Mucosa of descending colon (tissue), 3 donors: ENCODE data around the gene MRM1. TPM values are rescaled to one million over a fixed set of nuclear protein-coding genes. Genes with fewer than 3 reads are reported as not detected.

ENCODE experiments used
- ATAC-seq: fragments of 200-7000 bp; cut with Tn5 transposase; one replicate; pipeline ENCODE4 v1.9.1; 2020; ENCODE audit warnings: mild to moderate bottlenecking, moderate library complexity
- DNase-seq, 3 donors: peaks; one replicate each; pipeline ENCODE4 v3.0.0-alpha.2; 2020
- H3K36me3 ChIP-seq: fragments of 200-600 bp; one replicate; pipeline ENCODE4 v1.8.0; 2021; ENCODE audit warnings: low read depth, mild to moderate bottlenecking
- H3K4me1 ChIP-seq: fragments of 200-600 bp; one replicate; pipeline ENCODE4 v1.8.0; 2021; ENCODE audit warnings: low read depth, mild to moderate bottlenecking
- H3K4me3 ChIP-seq: fragments of 200-600 bp; one replicate; pipeline ENCODE4 v1.8.0; 2021; ENCODE audit warnings: mild to moderate bottlenecking
- H3K9me3 ChIP-seq: fragments of 200-600 bp; one replicate; pipeline ENCODE4 v1.8.0; 2021; ENCODE audit warnings: mild to moderate bottlenecking
- CTCF ChIP-seq: fragments of 200-600 bp; IDR thresholded peaks from one replicate; pipeline ENCODE4 v1.8.0; 2022; ENCODE audit warnings: antibody characterized with exemption, mild to moderate bottlenecking
- intact Hi-C, 2 donors: fragments of 100-400 bp; cut with DNase I in 1 of 2; cut with micrococcal nuclease in 1 of 2; formaldehyde crosslinking; loops; one replicate each; pipeline versions ENCODE4 v1.11.0 to v1.11.1; 2022; cut with DNase I, micrococcal nuclease
- total RNA-seq, 3 donors: library from RNA; stranded (reverse); fragmentation: NEBNext Ultra II Directional in 2 of 3; extraction: Animal tissue kit (Norgen Biotek cat#: 25700) in 2 of 3; gene quantifications; one replicate each; pipeline versions ENCODE4 v1.2.1 to v1.2.4, GENCODE V29; 2021 to 2023
- donor health status: DM: no; HTN: no; CAD: no; lungs with moderate emphysema.
- donor health status: DM: no; HTN: no; CAD: no.
- donor health status: DM: no; HTN: yes; CAD: no.

The MRM1 gene
- total RNA-seq, 3 donors from 2014 or later, result 8.2 to 12.8 (median 8.3) TPM

- DNase-seq (peak in 1 of 3 donors; percentile 3), ATAC-seq (no peak)
- intact Hi-C loops, result no loop called here
- no peaks in the 10 kb centered on the region for H3K36me3 ChIP-seq
- H3K4me1 ChIP-seq, result peaks cover 9% of the 10 kb centered on the region
- no peaks in the 10 kb centered on the region for H3K9me3 ChIP-seq
- no peak overlapping the region for H3K4me3 ChIP-seq
- no peak for TF ChIP-seq CTCF
These were observed 9.1 kb downstream of the MRM1 start for GRCh38 chr17:36610474-36610873.

- Histone ChIP-seq H3K4me3 (no peak overlapping the region), H3K4me1 (peaks cover 9% of the 10 kb centered on the region), H3K9me3 (no peaks in the 10 kb centered on the region), H3K36me3 (no peaks in the 10 kb centered on the region)
- DNase-seq, result no peak
- intact Hi-C loops, result no loop called here
- TF ChIP-seq CTCF, result no peak
- ATAC-seq, result no peak
These were observed 10.1 kb downstream of the MRM1 start for GRCh38 chr17:36611345-36612072.

GRCh38 chr17:36612323-36612722 lies 10.9 kb downstream of the MRM1 start:
- Histone ChIP-seq H3K4me1 (peaks cover 9% of the 10 kb centered on the region), H3K9me3 (no peaks in the 10 kb centered on the region), H3K36me3 (no peaks in the 10 kb centered on the region), H3K4me3 (no peak overlapping the region)
- DNase-seq (peak in 1 of 3 donors; percentile 5), ATAC-seq (no peak)
- intact Hi-C loops, result no loop called here
- TF ChIP-seq CTCF, result no peak

GRCh38 chr17:36613155-36613554 lies 11.8 kb downstream of the MRM1 start:
- intact Hi-C loops, result no loop called here
- DNase-seq (peak in 1 of 3 donors; percentile 9), ATAC-seq (no peak)
- H3K4me3 ChIP-seq, result no peak overlapping the region
- H3K4me1 ChIP-seq, result peaks cover 9% of the 10 kb centered on the region
- H3K36me3 ChIP-seq, result no peaks in the 10 kb centered on the region
- no peak for TF ChIP-seq CTCF
- no peaks in the 10 kb centered on the region for H3K9me3 ChIP-seq

GRCh38 chr17:36614081-36614480 lies 12.7 kb downstream of the MRM1 start:
- H3K4me1 ChIP-seq, result no peaks in the 10 kb centered on the region
- no peak for TF ChIP-seq CTCF
- DNase-seq, result no peak
- intact Hi-C loops, result no loop called here
- no peaks in the 10 kb centered on the region for H3K9me3 ChIP-seq
- no peaks in the 10 kb centered on the region for H3K36me3 ChIP-seq
- no peak overlapping the region for H3K4me3 ChIP-seq
- no peak for ATAC-seq
